Spleen (tissue), 11 donors: Measurements from ENCODE around the gene REEP5. TPM values are rescaled to one million over a fixed set of nuclear protein-coding genes. Genes with fewer than 3 reads are reported as not detected.

Experiments
- DNase-seq: peaks from one replicate; pipeline ENCODE4 v3.0.0-alpha.2; 2020
- H3K27ac ChIP-seq, 8 donors: fragments of 200-600 bp; sonication (generic) in 7 of 8; 1 replicate in 4 of 8; 2 replicates in 4 of 8; pipeline versions ENCODE4 v1.5.0 to v1.8.0; 2016 to 2021; ENCODE audit warnings: inconsistent platforms in 4 of 8, mild to moderate bottlenecking in 4 of 8, moderate library complexity in 1 of 8
- H3K27me3 ChIP-seq, 7 donors: fragments of 200-600 bp; sonication (generic) in 6 of 7; replicated peaks in 1 of 7; 1 replicate in 4 of 7; 2 replicates in 3 of 7; pipeline versions ENCODE4 v1.5.0 to v1.8.0; 2016 to 2021; ENCODE audit warnings: inconsistent platforms in 3 of 7, mild to moderate bottlenecking in 1 of 7
- H3K36me3 ChIP-seq, 6 donors: fragments of 200-600 bp; sonication (generic) in 5 of 6; 1 replicate in 4 of 6; 2 replicates in 2 of 6; pipeline versions ENCODE4 v1.5.0 to v1.8.0; 2016 to 2021; ENCODE audit warnings: inconsistent platforms in 2 of 6
- H3K4me1 ChIP-seq, 6 donors: fragments of 200-600 bp; sonication (generic) in 5 of 6; 1 replicate in 3 of 6; 2 replicates in 3 of 6; pipeline versions ENCODE4 v1.5.0 to v1.8.0; 2016 to 2021; ENCODE audit warnings: inconsistent platforms in 3 of 6
- H3K4me3 ChIP-seq, 8 donors: fragments of 200-600 bp; sonication (generic) in 7 of 8; 1 replicate in 4 of 8; 2 replicates in 4 of 8; pipeline versions ENCODE4 v1.5.0 to v1.8.0; 2016 to 2021; ENCODE audit warnings: inconsistent platforms in 4 of 8, mild to moderate bottlenecking in 4 of 8, moderate library complexity in 2 of 8
- H3K9me3 ChIP-seq, 8 donors: fragments of 200-600 bp; sonication (generic) in 7 of 8; 1 replicate in 4 of 8; 2 replicates in 4 of 8; pipeline versions ENCODE4 v1.5.0 to v1.8.0; 2016 to 2021; ENCODE audit warnings: inconsistent platforms in 4 of 8
- POLR2A ChIP-seq, 3 donors: fragments of 450-650 bp; IDR thresholded peaks; one replicate each; pipeline ENCODE4 v1.5.1; 2017; ENCODE audit warnings: antibody characterized with exemption in 3 of 3, mild to moderate bottlenecking in 1 of 3
- POLR2AphosphoS5 ChIP-seq, 3 donors: sonication (generic); formaldehyde crosslinking; IDR thresholded peaks; one replicate each; pipeline ENCODE4 v1.5.1; 2017; ENCODE audit warnings: antibody characterized with exemption in 3 of 3
- WGBS, 5 donors: extraction: QIAGEN DNeasy Blood & Tissue Kit in 3 of 5; methylation state at CpG; one replicate each; pipeline versions ENCODE4 v1.1.5 to v1.1.7; 2013 to 2018; 5-methylcytosine and 5-hydroxymethylcytosine counted together
- intact Hi-C: fragments of 100-400 bp; cut with DNase I; formaldehyde crosslinking; loops from one replicate; pipeline ENCODE4 v1.15.0; 2023; ENCODE audit warnings: low total_unique reads
- polyA plus RNA-seq, 3 donors: library from polyadenylated mRNA; stranded (reverse); fragments of 200-250 nt; gene quantifications; one replicate each; pipeline ENCODE4 v1.2.1, GENCODE V29; 2013
- total RNA-seq, 7 donors: library from RNA; depleted of rRNA in 3 of 7; stranded (reverse); fragments of >200 nt in 3 of 7; fragmentation: NEBNext Ultra II Directional in 4 of 7; extraction: Animal tissue kit (Norgen Biotek cat#: 25700) in 4 of 7; gene quantifications; one replicate each; pipeline versions ENCODE4 v1.1.0 to v1.2.1, GENCODE V29; 2016 to 2021
- TF ChIP-seq, protein P1 (sequence below), 11 experiments: fragments of 200-600 bp in 7 of 11; fragments of 450-650 bp in 4 of 11; sonication (generic) in 4 of 11; IDR thresholded peaks in 8 of 11; conservative IDR thresholded peaks in 3 of 11; 1 replicate in 7 of 11; 2 replicates in 4 of 11; pipeline versions ENCODE4 v1.4.0 to v1.8.0; 2016 to 2021; ENCODE audit warnings: antibody characterized with exemption in 11 of 11, inconsistent platforms in 4 of 11, mild to moderate bottlenecking in 1 of 11
- donor health status: healthy with polysubstance abuse.
- donor health status: DM: no; HTN: no; CAD: no; lungs with moderate emphysema.
- donor health status: DM: no; HTN: no; CAD: no.
- donor health status: Bipolar disorder and iron deficiency.
- donor health status: healthy.
- donor health status: DM: no; HTN: no; CAD: no.
- donor health status: DM: yes; HTN: yes; CAD: no.

Gene REEP5
- total and polyA plus RNA-seq, 10 donors = 25.3 to 84.8 (median 60.9) TPM

DNA sequence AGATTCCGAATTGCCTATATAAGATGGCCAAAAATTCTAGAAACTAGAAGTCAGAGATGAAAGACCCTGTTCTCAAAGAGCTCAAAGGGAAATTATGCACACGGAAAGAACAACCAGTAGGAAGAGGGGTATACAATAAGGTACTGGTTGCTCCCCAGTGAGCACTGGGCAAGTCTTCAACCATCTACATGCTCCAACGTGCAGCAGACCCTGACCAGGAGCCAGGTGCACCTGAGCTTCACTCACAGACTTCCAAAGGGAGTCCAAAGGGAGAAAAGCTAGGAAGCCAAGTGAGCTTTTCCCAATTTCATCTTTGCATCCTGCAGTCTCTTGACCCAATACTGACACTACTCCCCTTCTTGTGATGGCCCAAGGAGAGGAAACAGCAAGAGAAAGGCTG is 3.9 kb downstream of the REEP5 start:
- Histone ChIP-seq H3K9me3 (no peaks in the 10 kb centered on the region), H3K27me3 (no peaks in the 10 kb centered on the region), H3K4me3 (peak overlapping the region in 1 of 8 donors; percentile 16), H3K4me1 (peaks cover 38 to 90% (median 80%) of the 10 kb centered on the region in 6 donors), H3K36me3 (peaks cover 0 to 68% (median 18%) of the 10 kb centered on the region in 6 donors), H3K27ac (peak overlapping the region in 3 of 8 donors; percentile 35 to 64 (median 48))
- WGBS, 5 donors = 91 to 97% (median 95%) methylated on average over 3 of the region's 3 CpGs
- intact Hi-C loops = loop anchor here (10.0 kb wide), 1 partner anchor 63 kb away; no protein-coding TSS in a partner anchor
- TF ChIP-seq POLR2AphosphoS5 (IDR thresholded peaks at IDR 0.05) (no peak), POLR2A (IDR thresholded peaks at IDR 0.05) (no peak)
- TF ChIP-seq, protein P1, sequence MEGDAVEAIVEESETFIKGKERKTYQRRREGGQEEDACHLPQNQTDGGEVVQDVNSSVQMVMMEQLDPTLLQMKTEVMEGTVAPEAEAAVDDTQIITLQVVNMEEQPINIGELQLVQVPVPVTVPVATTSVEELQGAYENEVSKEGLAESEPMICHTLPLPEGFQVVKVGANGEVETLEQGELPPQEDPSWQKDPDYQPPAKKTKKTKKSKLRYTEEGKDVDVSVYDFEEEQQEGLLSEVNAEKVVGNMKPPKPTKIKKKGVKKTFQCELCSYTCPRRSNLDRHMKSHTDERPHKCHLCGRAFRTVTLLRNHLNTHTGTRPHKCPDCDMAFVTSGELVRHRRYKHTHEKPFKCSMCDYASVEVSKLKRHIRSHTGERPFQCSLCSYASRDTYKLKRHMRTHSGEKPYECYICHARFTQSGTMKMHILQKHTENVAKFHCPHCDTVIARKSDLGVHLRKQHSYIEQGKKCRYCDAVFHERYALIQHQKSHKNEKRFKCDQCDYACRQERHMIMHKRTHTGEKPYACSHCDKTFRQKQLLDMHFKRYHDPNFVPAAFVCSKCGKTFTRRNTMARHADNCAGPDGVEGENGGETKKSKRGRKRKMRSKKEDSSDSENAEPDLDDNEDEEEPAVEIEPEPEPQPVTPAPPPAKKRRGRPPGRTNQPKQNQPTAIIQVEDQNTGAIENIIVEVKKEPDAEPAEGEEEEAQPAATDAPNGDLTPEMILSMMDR (IDR thresholded peaks at IDR 0.05 in 8 of 11, conservative IDR thresholded peaks at IDR 0.05 in 3 of 11) = no peak
- DNase-seq = no peak

DNA sequence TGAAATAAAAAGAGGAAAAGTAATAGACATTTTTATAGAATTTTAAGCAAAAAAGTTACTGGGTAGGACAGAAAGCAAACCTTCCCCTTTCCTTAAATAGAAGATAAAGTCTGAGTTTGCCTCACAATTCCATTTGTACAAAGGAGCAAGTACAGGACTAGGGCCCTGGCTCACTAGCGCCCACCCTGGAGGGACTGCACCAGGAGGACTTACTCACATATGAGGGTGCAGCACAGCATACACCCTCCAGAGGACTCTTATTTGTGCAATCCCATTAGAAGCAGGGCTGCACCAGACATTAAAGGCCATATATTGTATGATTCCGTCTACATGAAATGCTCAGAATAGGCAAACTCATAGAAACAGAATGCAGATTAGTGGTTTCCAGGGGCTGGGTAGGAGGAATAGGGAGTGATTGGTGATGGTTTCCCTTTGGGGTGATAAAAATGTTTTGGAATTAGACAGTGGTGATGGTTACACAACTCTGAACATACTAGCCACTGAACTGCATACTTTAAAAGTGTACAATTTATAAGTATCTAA is 4.5 kb downstream of the REEP5 start:
- H3K27ac ChIP-seq = no peak overlapping the region
- H3K9me3 ChIP-seq = no peaks in the 10 kb centered on the region
- H3K4me3 ChIP-seq = no peak overlapping the region
- H3K4me1 ChIP-seq = peaks cover 32 to 90% (median 76%) of the 10 kb centered on the region in 6 donors
- TF ChIP-seq, protein P1 (IDR thresholded peaks at IDR 0.05 in 8 of 11, conservative IDR thresholded peaks at IDR 0.05 in 3 of 11) = no peak
- TF ChIP-seq POLR2AphosphoS5 (IDR thresholded peaks at IDR 0.05) (no peak), POLR2A (IDR thresholded peaks at IDR 0.05) (no peak)
- intact Hi-C loops = loop anchor here (10.0 kb wide), 1 partner anchor 63 kb away; no protein-coding TSS in a partner anchor
- no peak for DNase-seq
- WGBS, 5 donors = 93 to 98% (median 96%) methylated on average over 2 of the region's 2 CpGs
- H3K27me3 ChIP-seq = no peaks in the 10 kb centered on the region
- peaks cover 0 to 68% (median 18%) of the 10 kb centered on the region in 6 donors for H3K36me3 ChIP-seq

DNA sequence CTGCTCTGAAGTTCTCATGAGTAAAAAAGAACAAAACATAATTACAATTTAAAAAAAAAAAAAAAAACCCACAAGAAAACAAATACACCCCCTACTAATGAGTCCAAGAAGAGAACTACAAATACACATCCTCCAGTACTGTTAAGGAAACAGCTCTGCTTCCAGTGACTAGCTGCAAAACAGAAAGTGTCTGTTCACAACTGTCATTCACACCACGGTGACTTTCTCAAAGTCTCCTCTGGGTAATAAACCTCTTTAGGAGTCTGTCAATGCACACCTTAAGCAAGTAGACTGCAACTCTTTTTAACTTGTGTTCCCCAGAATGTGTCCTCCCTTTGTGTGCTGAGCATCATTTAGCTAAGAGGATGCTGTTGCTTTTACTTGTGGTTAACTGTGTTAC is 6.2 kb downstream of the REEP5 start:
- peak overlapping the region in 1 of 8 donors; percentile 21 for H3K27ac ChIP-seq

DNA sequence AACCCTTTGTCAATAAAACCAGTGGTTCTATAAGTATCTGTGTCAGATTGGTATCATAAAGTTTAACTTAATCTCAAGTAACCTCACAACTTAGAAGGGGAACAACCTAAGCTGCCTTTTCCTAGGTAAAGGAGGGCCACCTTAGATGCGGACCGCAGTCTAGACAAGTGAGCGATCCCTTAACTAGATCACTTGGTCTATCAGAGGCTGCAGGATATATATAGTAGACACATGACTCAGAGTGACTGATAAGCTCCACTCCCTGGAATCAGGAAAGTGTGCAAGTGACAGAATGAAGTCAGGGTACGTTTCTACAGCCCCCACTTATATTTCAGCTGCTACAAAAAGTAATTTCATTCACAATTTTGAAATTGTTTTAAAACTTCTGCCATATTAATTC is 7.4 kb downstream of the REEP5 start:
- Histone ChIP-seq H3K9me3 (no peaks in the 10 kb centered on the region), H3K27me3 (no peaks in the 10 kb centered on the region), H3K4me1 (peaks cover 23 to 86% (median 61%) of the 10 kb centered on the region in 6 donors), H3K4me3 (no peak overlapping the region), H3K27ac (no peak overlapping the region), H3K36me3 (peaks cover 0 to 85% (median 20%) of the 10 kb centered on the region in 6 donors)
- TF ChIP-seq, protein P1 (IDR thresholded peaks at IDR 0.05 in 8 of 11, conservative IDR thresholded peaks at IDR 0.05 in 3 of 11) = no peak
- no peak for TF ChIP-seq POLR2AphosphoS5 (IDR thresholded peaks at IDR 0.05)
- TF ChIP-seq POLR2A (IDR thresholded peaks at IDR 0.05) = no peak
- DNase-seq = no peak
- intact Hi-C loops = loop anchor here (10.0 kb wide), 1 partner anchor 60 kb away; no protein-coding TSS in a partner anchor
- WGBS, 5 donors = 86 to 94% (median 89%) methylated on average over 4 of the region's 4 CpGs

More for the DNA sequence above, 6.2 kb downstream of the REEP5 start:
- Histone ChIP-seq H3K36me3 (peaks cover 0 to 79% (median 18%) of the 10 kb centered on the region in 6 donors), H3K27me3 (no peaks in the 10 kb centered on the region), H3K4me3 (no peak overlapping the region), H3K4me1 (peaks cover 29 to 95% (median 74%) of the 10 kb centered on the region in 6 donors), H3K9me3 (no peaks in the 10 kb centered on the region)
- TF ChIP-seq POLR2AphosphoS5 (IDR thresholded peaks at IDR 0.05) (no peak), POLR2A (IDR thresholded peaks at IDR 0.05) (no peak)
- TF ChIP-seq, protein P1 (IDR thresholded peaks at IDR 0.05 in 8 of 11, conservative IDR thresholded peaks at IDR 0.05 in 3 of 11) = no peak
- intact Hi-C loops = loop anchor here (10.0 kb wide), 1 partner anchor 61 kb away; no protein-coding TSS in a partner anchor
- DNase-seq = no peak
- 28 to 44% (median 39%) methylated on average over 1 of the region's 1 CpG for WGBS, 5 donors
